ENCODE measurements around the gene USP6. TPM values are rescaled to one million over a fixed set of nuclear protein-coding genes. Genes with fewer than 3 reads are reported as not detected.
"Not testable (repeated sequence)": the region's sequence is repeated elsewhere in the genome, so short reads cannot be mapped to it uniquely, and the experiment has no call there.

Gene USP6
- total RNA-seq, 2 experiments from 2014 or later: 0.04 to 0.07 TPM

GRCh38 chr17:5131146-5131715 is 15.4 kb downstream of the USP6 start:
- no peaks in the 10 kb centered on the region for H3K4me1 Mint-ChIP-seq (ENCODE audit: low read depth)
- no peak for ATAC-seq
- intact Hi-C loops (cut with micrococcal nuclease): no loop called here
- H3K27me3 Mint-ChIP-seq: peaks cover 4% of the 10 kb centered on the region
- TF ChIP-seq CTCF (IDR thresholded peaks at IDR 0.05): no peak
- H3K9me3 Mint-ChIP-seq: no peaks in the 10 kb centered on the region
- no peaks in the 10 kb centered on the region for H3K36me3 Mint-ChIP-seq (ENCODE audit: low read depth)
- no peak overlapping the region for H3K4me3 Mint-ChIP-seq
- ChIA-PET CTCF (no interaction called here), POLR2A (no interaction called here)
- no peak for DNase-seq
- no peak overlapping the region for H3K27ac Mint-ChIP-seq

GRCh38 chr17:5131799-5132502 is 16.1 kb downstream of the USP6 start:
- CTCF ChIA-PET; H3K27me3 Mint-ChIP-seq; H3K4me3 Mint-ChIP-seq; H3K27ac Mint-ChIP-seq; H3K36me3 Mint-ChIP-seq (ENCODE audit: low read depth); ATAC-seq; H3K9me3 Mint-ChIP-seq; intact Hi-C loops (cut with micrococcal nuclease); DNase-seq; H3K4me1 Mint-ChIP-seq (ENCODE audit: low read depth); POLR2A ChIA-PET: not testable (repeated sequence)

- H3K27me3 Mint-ChIP-seq; H3K36me3 Mint-ChIP-seq (ENCODE audit: low read depth); intact Hi-C loops (cut with micrococcal nuclease); H3K9me3 Mint-ChIP-seq; ATAC-seq; H3K27ac Mint-ChIP-seq; H3K4me1 Mint-ChIP-seq (ENCODE audit: low read depth); H3K4me3 Mint-ChIP-seq; CTCF ChIA-PET; DNase-seq: not testable (repeated sequence)
- POLR2A ChIA-PET: interaction anchor here (0.6 kb wide), 1 partner anchor 55 kb away, joined by 3 read pairs; no protein-coding TSS in a partner anchor
Measured at GRCh38 chr17:5132503-5133225, 16.8 kb downstream of the USP6 start.

GRCh38 chr17:5133311-5133710 is 17.5 kb downstream of the USP6 start:
- no peak overlapping the region for H3K27ac Mint-ChIP-seq
- TF ChIP-seq CTCF (IDR thresholded peaks at IDR 0.05): no peak
- H3K4me3 Mint-ChIP-seq: no peak overlapping the region
- no peak for DNase-seq
- H3K4me1 Mint-ChIP-seq (ENCODE audit: low read depth): no peaks in the 10 kb centered on the region
- H3K9me3 Mint-ChIP-seq: no peaks in the 10 kb centered on the region
- intact Hi-C loops (cut with micrococcal nuclease): no loop called here
- no peak for ATAC-seq
- no peaks in the 10 kb centered on the region for H3K36me3 Mint-ChIP-seq (ENCODE audit: low read depth)
- no peaks in the 10 kb centered on the region for H3K27me3 Mint-ChIP-seq
- POLR2A ChIA-PET: no interaction called here
- CTCF ChIA-PET: no interaction called here

GRCh38 chr17:5133961-5134360 is 18.1 kb downstream of the USP6 start:
- DNase-seq; H3K27me3 Mint-ChIP-seq; H3K27ac Mint-ChIP-seq; H3K36me3 Mint-ChIP-seq (ENCODE audit: low read depth); CTCF ChIA-PET; ATAC-seq; intact Hi-C loops (cut with micrococcal nuclease); POLR2A ChIA-PET; H3K4me1 Mint-ChIP-seq (ENCODE audit: low read depth); H3K4me3 Mint-ChIP-seq; H3K9me3 Mint-ChIP-seq: not testable (repeated sequence)

- H3K4me3 Mint-ChIP-seq; H3K36me3 Mint-ChIP-seq (ENCODE audit: low read depth); intact Hi-C loops (cut with micrococcal nuclease); DNase-seq; CTCF ChIA-PET; H3K27ac Mint-ChIP-seq; H3K4me1 Mint-ChIP-seq (ENCODE audit: low read depth); ATAC-seq; H3K27me3 Mint-ChIP-seq; POLR2A ChIA-PET; H3K9me3 Mint-ChIP-seq: not testable (repeated sequence)
Measured at GRCh38 chr17:5134571-5134970, 18.7 kb downstream of the USP6 start.

GRCh38 chr17:5135131-5135712 is 19.4 kb downstream of the USP6 start:
- DNase-seq, ATAC-seq, CTCF ChIA-PET: not testable (repeated sequence)

More at GRCh38 chr17:5135131-5135712, 19.4 kb downstream of the USP6 start:
- POLR2A ChIA-PET; intact Hi-C loops (cut with micrococcal nuclease); H3K4me3 Mint-ChIP-seq; H3K4me1 Mint-ChIP-seq (ENCODE audit: low read depth); H3K27ac Mint-ChIP-seq; H3K27me3 Mint-ChIP-seq; H3K36me3 Mint-ChIP-seq (ENCODE audit: low read depth); H3K9me3 Mint-ChIP-seq: not testable (repeated sequence)

Measured in activated CD8-positive, alpha-beta T cell treated with anti-CD3 and anti-CD28 coated beads for 36 hours (primary cell).